ENCODE measurements around the gene JKAMP.

JKAMP gene

DNA sequence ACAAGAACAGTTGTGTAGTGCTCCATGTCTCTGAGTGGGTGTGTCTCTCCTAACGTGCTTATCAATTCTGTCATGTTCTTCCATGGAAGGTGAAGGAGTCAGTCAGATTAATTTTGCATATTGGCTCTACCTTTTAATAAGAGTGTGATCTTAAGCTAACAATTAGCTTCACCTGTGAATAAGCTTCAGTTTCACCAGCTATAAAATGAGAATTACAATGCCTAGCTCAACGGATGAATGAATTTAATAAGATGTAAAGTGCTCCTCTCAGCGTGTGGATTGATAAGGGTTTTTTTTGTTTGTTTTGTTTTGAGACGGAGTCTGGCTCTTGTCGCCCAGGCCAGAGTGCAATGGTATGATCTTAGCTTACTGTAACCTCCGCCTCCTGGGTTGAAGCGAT is 59.6 kb downstream of the JKAMP start:
- no peak for DNase-seq

DNA sequence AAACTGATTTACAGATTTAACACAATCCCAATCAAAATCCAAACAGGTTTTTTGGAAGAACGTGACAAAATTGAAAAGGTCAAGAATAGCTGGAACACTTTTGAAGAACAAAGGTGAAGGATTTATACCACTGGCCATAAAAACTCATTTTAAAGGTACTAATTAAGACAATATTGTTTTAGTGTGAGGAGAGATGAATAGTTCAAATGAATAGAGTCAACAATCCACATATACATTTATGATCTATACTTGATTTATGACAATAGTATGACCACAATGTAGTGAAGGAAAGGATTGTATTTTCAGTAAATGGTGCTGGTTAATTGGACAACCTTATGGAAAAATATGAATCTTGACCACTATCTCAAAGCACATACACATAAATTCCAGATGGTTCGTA is 63.0 kb downstream of the JKAMP start:
- DNase-seq = no peak

Measured in activated CD4-positive, alpha-beta T cell treated with anti-CD3 and anti-CD28 coated beads for 1 hour (primary cell).